Stimulated activated CD8-positive, alpha-beta memory T cell treated with anti-CD3 and anti-CD28 coated beads, Interleukin-12 subunit alpha, Interleukin-12 subunit beta, amount 100 ng/mL, for 24 hours (primary cell): ENCODE measurements around the gene CRACR2A.

Source experiments
- DNase-seq: peaks from one replicate; pipeline ENCODE4 v3.0.0-alpha.2; 2020; ENCODE audit errors: extremely low read depth

CRACR2A gene

DNA sequence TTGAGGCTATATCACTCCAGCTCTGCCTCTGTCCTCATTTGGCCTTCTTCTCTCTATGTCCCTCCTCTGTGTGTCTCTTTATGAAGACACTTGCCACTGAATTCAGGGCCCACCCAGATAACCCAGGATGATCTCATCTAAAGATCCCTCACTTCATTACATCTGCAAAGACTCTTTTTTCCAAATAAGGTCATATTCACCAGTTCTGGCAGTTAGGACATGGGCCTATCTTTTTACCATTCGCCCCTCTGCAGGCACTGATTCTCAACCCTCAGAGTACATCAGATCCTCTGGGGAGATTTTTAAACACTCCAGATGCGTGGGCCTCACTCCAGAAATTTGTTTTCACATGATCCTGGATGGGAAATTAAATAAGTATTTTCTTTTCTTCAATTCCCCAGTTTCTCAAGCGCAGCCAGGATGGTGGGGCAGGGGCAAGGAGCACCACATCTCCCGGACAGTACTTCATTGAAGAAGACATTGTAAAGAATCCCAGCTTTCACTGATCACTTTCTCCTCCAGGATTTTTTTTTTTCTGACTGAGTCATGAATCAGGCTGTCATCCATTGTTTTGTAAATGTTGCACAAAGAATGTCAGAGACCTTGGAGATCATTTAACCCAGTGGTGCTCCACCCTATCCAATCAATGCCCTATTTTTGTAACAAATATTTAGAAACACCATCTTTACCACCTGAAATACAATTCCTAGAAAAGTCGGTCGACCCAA, 27.4 kb downstream of the CRACR2A start:
- DNase-seq: no peak

DNA sequence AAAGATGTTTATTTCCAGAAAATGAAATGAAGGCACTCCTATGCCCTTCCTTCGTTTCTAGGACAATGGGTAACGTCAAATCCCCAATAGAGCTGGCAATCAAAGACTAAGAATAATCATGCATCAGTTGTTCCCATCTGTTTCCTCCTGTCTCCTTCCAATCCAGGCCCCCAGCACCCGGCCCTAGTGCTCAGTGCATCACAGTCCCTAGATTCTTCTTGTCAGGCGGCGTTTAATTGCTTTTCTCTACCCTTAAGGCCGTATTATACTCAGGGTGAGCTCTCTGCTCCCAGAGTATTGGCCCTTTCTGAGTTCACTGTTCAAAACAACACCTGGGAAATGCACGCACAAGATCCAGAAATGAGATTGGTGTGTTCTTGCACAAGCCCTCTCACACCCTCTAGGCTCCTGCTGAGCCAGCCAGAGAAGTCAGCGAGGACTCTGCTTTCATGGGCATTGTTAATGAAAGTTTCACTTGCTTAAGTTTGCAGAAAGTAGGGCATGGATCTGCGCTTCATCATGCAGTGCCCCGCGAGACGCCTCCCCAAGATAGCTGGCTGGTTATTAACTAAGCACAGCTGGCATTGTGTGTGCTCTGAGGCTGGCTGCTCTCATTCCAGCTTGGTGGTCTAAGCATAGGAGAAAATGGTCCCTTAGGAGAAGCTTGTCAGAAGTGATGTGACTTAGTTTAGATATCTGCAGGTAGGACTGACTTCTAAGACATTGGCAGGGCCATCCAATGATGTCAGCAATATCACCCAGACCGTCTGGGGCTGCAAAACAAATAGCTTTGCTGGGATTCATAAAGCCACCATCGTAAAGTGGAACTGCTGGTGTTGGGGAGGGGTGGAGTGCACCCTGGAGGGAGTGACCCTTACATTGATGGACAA, 28.7 kb downstream of the CRACR2A start:
- no peak for DNase-seq

DNA sequence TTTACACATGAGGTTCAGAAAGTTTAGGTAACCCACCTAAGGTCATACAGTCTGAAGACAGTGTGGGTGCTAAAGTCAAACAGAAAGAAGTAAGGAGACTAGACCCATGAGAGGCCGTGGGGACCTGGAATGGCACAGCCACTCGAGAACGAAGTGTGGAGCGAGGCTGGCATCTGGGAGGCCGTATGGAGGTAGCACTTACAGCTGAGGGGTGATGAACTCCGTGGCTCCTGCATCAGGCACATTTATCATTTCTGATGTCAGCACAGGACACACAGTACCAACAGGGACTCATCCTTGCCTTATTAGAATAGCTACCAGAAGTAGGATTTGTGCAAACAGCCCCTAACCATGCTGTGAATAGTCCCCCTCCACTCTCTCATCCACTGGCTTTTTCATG, 30.5 kb downstream of the CRACR2A start:
- no peak for DNase-seq

DNA sequence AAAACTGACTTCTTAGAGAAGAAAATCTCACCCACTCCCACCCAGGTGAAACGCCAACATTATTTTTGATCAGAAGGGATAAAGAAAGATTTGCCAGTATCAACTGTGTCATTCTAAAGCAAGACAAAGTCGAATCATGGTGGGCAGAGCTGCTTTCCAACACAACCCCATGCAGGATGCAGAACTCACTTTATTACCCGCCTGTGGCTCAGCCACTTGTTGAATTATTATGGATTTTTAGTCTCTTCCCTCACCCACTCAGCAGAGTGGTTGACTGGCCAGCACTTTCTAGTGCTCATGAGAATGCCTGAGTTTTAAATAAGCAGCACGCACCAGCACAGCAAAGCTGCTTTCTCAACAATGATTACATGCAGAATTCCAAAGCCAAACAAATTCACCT, 32.1 kb downstream of the CRACR2A start:
- no peak for DNase-seq

DNA sequence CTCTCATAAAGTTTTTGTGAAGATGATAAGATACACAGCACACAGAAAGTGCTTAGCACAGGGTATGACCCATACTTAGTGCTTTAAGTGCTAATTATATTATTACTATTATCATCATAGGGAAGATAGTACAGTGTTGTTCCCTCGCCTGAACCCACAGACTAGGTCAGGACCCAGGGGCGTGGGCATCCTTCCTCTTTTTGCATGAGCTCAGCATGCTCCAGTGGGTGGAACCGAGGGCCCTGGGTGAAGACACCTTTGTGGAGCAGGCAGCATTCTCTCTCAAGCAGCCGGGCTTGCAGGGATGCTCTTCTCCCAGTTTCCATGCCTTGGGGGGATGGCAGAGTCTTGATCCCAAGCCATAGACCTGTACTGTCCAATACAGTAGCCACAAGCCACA, 34.8 kb downstream of the CRACR2A start:
- DNase-seq: no peak

DNA sequence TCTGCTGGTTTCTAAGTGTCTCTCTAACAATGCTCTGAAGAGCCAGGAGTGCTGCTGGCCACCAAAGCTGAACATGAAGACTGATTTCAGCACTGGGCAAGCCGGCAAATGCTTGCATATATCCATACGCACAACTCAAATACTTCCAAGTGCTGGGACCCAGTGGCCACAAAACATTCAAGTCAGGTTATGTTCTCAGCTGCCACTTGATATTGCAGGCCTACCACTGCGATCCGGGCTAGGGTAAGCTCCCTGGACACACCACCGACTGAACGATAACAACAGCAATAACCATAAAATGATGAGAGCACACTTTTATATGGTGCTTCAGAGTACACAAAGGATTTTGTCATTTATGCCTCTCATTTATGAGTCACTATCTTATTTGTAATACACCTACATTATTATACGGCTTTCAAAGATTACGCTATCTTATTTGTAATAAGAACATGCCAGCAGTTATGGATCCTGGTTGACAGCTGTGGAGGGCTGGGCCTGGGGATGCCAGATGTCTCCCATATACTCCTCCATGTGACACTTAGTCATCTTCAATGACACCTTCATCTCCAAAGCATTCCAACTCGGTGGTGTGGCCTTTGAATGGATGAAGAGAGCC, 35.5 kb downstream of the CRACR2A start:
- no peak for DNase-seq

DNA sequence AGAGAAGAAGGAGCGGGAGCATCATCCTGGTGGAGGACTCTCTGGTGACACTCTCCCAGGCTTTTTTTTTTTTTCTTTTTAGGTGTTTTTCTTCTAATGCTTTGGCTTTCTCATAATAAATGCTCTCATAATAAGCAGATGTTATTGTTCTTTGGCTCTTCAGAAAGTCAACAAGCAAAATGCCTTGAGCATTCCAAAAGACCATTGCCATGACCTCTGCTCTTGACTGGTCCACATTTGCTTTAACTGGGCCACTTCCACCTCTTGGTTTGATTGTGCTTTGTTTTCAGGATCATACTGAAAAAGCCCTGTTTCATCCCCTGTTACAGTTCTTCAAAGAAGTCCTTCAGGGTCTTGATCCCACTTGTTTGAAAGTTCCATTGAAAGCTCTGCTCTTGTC, 36.9 kb downstream of the CRACR2A start:
- no peak for DNase-seq

DNA sequence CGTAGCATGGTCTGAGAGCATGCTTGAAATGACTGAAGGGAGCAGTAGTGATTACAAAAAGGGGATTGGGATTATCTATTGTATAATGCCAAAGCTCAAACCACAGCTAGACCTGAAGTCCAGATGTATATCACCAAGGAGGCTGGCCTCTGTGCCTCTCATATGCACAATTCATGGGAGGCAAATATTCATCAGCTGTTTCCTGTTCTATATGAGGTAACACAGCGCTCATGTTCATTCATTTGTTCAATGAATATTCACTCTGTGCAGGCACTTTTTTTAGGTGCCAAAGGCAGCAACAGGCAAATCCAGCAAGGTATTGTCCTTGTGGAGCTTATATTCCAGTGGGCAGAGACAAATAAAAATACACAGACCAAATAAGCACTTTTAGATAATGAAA, 39.0 kb downstream of the CRACR2A start:
- DNase-seq: no peak

DNA sequence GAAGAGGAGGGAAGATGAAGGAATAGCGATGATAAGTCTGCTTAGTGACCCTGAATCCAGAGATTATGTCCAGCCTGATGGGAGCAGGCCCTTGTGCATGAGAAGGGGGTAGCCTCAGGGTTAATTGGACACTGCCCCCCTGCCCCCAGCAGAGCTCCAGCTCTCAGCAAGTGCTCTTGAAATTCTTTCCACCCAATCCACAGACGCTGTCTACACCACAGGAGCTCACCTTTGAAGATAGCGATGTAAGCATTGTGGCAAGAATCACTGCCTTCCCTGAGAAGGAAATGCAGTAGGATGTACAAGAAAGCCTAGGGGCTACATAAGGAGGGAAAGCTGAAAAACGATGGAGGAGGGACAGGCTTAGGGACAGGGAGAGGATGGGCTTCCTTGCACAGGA, 39.4 kb downstream of the CRACR2A start:
- DNase-seq: no peak

DNA sequence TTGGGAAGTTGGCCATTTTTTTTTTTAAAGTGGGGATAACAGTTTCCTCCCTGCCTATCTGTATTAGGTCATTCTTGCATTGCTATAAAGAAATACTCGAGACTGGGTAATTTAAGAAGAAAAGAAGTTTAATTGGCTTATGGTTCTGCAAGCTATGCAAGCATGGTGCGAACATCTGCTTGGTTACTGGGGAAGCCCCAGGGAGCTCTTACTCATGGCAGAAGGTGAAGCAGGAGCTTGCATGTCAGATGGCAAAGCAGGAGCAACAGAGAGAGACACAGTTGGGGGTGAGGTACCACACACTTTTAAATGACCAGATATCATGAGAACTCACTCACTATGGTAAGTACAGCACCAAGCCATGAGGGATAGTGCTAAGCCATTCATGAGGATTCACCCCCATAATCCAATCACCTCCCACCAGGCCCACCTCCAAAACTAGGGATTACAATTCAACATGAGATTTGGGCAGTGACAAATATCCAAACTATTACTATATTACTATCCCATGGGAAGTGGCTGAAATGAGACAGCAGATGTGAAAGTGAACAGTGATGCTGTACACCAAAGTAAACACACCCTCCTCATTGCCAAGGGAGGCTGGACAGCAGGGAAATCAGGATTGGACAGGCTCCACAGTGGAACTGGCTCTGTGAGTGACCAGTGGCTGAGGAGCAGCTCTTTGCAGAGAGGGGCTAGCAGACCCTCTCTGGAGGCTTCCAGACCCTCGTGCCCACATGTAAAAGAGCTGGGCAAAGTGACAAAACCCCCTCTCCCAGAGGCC, 40.5 kb downstream of the CRACR2A start:
- DNase-seq: no peak

DNA sequence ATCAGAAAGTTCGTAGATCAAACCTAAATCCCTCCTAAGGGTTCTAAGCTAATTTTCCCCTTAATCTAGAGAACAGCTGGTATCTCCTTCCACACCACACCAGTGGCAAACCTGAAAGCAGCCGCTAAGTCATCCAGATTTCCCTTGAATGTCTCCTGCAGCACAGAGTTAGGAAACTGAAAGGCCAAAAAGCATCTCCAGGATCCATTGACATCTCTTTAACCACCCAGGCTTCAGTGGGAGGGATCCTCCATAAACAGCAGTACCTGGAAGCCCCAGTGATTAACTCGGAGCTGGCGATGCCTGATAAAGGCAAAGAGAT, 47.6 kb downstream of the CRACR2A start:
- DNase-seq: no peak

DNA sequence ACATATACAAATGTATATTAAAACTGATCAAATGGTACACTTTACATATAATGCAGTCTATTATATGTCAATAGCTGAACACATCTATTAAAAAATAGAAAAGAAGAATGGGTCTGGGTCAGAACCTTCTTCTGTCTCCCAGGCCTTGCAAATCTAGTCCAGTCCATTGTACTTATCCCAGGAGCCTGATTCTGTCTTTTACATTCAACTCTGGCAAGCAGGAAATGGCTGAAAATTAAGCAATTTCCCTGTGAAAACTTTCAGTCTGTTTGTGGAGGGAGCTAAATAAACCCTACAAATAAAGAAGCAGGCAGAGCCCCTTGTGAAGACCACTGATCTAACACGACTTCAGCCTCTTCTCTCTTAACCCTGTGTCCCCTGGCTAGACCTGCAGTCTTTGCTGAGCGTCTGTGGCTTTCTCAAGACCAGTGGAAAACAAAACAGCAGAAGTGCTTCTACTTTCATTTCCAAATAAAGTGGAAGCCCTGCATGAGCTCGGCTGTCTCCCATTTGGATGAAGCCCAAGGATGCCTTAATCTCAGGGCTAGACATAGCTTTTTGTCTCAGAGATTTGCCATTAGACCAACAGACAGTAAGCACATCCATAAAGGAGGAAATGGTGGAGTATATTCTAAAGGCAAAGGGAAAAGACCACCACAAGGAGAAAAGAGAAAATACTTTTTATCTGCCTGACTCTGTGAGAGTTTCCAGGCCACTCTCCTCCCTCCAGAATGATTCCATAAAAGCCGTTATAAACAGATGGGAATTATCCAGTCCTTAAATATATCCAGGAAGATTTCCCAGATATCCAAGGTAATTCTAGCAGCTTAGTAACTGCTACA, 48.2 kb downstream of the CRACR2A start:
- DNase-seq: no peak

DNA sequence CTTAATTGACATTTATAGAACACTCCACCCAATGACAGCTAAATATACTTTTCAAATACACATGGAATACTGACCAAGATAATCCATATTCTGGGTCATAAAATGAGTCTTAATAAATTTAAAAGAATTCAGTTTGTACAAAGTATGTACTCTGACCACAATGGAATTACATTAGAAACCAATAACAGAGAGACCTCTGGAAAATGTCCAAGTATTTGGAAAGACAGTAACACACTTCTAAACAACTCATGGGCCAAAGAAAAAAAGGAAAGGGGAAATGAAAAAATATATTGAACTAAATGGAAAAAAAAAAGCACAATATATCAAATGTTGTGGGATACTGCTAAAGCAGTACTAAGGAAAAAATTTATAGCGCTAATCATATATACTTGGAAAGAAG, 52.0 kb downstream of the CRACR2A start:
- no peak for DNase-seq

DNA sequence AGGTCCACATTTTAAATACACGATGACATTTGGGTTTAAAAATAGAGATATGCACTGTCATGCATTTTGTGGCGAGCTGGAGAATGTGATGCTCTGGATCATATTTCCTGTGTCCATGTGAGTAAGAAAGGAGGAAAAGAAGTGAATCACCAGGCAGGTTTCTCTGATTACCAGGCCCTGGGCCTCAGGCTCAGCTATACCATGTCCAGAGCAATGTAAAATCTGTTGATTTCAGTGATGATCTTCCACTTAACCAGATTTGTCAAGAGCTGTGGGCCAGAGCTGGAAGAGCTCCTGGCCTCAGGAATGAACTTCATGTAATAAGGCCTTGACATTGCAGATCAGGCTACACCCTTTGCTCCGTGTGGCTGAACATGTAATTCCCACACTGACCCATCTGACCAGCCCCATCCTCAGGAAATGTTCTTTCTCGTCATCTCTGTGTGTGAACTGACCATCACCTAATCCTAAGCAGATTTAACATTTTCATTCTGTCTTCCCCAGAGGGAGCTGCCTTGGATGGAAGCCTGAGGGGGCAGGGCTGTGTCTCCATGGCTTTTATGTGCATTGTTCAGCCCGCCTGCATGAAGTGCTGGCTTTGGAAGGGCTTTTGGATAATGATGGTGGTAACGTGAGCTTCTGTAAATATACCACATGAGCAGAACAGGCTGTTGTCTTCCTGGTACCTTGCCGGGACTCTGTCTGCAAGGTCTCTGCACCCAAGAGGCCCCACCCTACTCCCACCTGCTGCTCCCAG, 54.5 kb downstream of the CRACR2A start:
- no peak for DNase-seq

DNA sequence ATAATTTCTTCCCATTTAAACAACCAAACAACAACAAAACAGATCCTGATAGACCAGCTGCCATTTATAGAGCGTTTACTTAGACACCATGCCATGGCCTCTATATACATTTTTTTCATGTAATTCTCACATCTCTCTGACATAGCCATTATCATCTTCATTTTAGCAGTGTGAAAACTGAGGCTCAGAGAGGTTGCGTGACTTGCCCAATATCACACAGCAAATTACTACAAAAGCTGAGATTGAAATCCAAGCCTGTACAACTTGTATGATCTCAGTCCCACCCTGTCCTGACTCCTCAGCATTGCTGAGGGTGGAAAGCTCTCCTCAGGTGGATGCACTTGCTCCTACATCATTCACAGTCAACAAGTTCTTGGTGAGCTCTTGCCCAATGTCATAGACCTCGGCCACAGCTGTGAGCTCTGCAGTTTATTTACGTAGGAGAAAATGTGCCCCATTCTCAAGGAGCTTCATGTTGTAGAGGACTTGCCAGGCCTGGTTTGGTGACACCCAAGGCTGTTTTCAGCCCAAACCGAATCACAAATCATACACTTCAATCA, 55.5 kb downstream of the CRACR2A start:
- no peak for DNase-seq

DNA sequence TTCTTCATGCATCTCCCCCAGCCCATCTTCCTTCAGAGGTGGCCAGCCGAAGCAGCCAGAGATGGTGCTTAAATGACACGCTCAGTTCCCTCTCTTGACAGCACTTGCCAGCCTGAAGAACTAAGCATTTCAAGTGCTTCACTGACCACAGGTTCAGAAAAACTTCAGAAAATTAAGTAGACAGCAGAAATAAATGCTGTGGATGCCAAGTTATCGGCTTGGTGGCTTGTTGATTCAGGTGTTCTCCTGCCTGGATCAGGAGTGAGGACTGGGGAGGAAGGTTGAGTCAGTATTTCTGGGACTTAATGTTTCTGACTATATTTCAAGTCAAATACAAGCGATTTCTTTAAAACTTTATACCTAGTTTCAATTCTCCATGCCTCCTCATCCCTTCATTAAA, 58.2 kb downstream of the CRACR2A start:
- DNase-seq: no peak

DNA sequence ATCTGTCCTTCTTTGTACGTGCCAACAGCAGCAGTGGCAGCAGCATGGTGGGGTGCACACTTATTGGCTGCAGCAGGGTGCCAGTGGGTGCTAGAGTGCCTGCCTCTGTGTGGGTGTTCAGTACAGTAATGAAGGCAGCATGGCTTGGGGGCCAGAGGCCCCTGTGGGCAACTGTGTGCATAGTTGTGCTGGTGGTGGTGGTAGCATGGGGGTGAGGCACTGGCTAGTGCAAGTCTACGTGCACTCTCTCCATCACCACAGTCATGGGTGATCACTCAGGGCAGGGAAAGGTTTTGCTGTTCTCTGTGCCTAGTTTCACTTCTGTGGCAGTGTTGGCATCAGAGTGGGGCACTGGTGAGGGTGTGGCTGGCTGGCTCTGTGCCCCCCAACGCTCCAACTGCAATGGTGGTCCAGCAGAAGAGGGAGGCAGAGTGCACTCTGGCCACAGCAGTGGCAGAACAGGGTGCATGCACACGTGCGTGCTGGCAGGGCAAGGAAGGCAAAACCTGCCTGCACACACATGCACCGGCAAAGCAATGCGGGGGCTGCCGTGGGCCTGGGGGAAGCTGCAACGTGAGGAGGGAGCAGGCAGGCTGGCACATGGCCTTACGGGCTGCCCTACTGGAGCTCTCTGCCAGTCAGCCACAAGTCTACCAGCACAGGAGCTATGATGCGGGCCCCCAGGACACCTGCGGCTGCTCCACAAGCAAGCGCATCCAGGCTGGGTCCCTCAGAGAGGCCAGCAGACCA, 60.1 kb downstream of the CRACR2A start:
- DNase-seq: no peak

DNA sequence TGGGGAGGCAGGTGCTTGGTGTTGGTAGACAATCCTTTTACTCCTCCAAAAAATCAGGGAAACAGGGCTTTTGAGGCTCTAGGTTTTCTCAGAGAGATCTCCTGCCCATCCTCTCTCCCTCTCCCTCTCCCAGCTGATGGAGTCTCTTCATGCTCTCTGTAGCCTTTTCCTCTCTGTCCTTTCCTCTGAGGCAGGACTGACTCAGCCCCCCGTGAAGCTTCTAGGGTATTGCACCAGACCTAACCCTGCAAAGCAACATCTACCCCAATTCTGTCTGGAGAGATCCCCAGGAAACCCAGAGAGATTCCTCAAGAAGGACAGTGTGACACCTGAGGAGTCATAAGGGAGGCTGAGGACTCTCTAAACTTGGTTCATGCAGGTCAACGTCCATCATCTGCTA, 66.4 kb downstream of the CRACR2A start:
- no peak for DNase-seq

DNA sequence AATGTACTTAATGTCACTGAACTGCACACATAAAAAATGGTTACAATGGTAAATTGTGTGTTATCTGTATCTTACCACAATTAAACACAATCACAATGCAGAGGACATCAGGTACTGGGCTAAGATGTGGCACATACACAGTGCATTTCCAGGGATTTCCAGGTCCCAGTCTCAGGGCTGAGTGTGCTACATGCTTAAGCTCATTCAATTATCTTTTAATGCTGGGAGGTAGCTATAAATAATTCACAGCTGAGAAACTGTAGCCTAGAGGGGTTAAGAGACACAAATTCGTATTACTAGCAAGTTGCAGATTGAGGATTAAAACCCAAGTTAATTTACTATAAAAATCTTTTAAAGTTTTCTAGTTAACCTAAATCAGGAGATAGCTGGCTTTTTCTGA, 67.1 kb downstream of the CRACR2A start:
- no peak for DNase-seq
